Purkinje cell (primary cell): ENCODE data around the gene MYL5. TPM values are rescaled to one million over a fixed set of nuclear protein-coding genes. Genes with fewer than 3 reads are reported as not detected.

Source experiments
- polyA plus RNA-seq: library from polyadenylated mRNA; unstranded; fragments of >200 nt; fragmentation: Nextera tagmentation; gene quantifications from 2 replicates; pipeline ENCODE4 v1.2.1, GENCODE V29; 2014

MYL5 gene, protein sequence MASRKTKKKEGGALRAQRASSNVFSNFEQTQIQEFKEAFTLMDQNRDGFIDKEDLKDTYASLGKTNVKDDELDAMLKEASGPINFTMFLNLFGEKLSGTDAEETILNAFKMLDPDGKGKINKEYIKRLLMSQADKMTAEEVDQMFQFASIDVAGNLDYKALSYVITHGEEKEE
- 3.8 and 15.0 TPM in 2 replicates for polyA plus RNA-seq

DNA sequence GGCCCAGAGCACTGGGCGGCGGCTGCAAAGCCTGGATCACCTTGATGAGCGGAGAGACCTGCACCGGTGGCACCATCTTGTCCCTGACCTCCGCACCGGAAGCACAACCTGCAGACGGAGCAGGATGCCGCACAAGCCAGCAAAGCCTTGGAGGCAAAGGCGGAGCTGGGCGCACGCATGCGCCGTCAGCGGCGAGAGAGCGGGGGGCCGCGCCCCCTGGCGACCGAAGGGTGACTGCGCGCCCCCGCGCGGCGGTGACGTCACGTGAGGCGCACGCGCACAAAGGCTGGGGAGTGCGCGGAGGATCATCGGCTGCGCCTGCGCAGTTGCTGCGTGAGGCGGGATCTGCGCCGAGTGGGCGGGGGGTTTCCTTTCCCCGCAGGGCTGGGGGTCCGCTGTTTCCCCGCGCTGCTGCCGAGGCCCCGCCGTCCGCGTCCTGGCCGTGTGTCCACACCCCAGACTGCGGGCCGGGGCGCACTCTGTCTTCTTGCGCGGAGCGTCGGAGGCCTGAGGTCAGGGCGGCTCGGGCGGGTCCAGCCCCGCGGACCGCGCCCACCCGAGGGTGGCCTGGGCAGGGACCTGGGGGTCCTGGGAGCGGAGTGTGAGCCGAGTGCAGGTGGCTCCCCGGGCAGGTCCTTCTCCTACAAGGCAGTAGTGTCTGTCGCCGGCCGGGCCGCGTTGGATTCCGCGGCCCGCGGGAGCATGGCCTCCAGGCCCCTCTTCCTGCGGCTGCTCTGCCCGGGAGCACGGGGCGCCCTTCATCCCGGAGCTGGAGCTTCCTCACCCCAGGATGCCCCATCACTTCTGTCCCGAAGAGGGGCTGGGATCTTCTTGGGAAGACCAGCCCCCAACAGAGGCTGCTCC, at the start of gene MYL5, which contains the start of gene ATP5ME:
Gene MYL5, plus strand, starts transcription at position 371 of the 864 bp plus-strand sequence. CDS start 3,485 bp downstream, outside the sequence.
Gene ATP5ME, minus strand, starts transcription at position 105 of the 864 bp plus-strand sequence. Its CDS starts 29 bp downstream, at position 76.

DNA sequence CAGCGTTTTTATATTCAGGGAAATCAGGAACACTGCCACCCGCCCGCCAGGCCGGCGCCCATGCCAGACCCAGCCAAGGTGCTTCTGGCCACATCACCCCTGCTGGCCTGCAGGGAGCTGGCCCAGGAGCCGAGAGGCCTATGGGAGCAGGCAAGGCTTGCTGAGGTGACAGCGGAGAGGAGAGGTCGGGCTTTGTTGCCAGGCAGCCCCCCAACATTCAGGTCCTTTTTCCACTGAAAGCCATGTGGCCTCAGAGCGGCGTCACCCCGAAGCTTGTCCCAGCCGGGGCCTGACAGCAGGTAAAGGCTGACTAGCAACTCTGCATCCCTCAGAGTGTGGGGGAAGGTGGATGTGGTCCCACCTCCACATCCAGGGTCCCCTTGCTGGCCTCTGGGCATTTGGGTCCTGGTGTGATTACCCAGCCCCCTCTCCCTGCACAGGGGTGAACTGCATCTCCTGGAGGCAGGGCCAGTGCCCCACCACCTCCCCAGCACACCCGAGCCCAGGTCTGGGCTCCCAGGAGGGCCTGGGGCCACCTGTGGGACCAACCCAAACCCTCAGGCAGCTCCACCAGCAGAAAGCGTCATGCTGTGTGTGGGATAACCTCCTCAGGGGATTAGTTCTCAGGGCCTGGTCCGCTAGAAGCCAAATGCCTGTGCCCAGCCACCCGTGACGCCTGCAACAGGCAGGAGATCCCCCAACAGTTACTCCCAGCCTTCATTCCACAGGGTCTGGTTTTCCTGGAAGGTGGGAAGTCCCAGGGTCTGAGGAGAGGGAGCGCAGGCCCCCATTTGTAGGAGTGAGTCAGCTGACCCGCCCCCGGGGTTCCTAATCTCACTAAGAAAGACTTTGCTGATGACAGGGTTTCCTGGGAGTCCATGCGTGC, 49.4 kb upstream of the MYL5 start, which contains the start of gene PDE6B:
Gene PDE6B, plus strand, starts transcription at position 869 of the 886 bp plus-strand sequence. CDS start 54 bp downstream, outside the sequence.

DNA sequence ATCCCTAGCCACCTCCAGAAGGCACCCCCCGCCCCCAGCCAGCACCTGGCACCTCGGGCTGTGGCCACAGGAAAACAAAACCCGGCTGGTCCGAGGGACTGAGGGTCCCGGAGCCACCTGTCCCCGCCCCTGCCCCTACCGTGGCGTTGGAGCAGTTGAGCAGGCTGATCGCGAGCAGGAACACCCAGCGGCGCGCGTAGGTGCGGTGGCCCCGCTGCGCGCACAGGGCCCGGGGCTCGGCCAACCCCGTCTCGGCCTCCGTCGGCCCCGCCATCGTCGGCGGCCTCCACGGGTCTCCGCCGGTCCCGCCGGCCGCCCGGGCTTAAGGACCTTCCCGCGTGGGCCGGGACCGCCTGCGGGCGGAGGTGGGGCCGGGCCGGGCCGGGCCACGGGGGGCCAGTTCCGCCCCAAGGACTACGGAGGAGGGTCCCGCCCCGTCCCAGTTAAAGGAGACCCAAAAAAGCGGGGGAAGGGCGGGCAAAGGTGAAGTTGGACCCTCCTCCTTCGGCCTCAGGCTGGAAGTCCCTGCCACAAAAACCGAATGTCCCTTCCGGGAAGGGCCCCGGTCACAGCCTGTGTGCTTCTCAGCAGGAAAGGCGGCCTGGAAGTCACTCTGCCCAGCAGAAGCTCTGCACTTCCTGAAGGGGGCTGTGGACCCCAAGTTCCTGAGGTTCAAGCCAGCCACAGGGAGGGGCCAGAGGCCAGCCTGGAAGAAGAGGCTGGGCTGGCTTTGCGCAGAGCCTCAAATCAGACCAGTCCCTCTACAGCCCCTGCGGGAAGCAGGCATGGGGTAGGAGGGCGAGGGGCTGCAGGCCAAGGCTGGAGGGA, 14.7 kb downstream of the MYL5 start, which contains the start of gene SLC49A3:
Gene SLC49A3, minus strand, starts transcription at position 298 of the 828 bp plus-strand sequence. Its CDS starts 24 bp downstream, at position 274.

DNA sequence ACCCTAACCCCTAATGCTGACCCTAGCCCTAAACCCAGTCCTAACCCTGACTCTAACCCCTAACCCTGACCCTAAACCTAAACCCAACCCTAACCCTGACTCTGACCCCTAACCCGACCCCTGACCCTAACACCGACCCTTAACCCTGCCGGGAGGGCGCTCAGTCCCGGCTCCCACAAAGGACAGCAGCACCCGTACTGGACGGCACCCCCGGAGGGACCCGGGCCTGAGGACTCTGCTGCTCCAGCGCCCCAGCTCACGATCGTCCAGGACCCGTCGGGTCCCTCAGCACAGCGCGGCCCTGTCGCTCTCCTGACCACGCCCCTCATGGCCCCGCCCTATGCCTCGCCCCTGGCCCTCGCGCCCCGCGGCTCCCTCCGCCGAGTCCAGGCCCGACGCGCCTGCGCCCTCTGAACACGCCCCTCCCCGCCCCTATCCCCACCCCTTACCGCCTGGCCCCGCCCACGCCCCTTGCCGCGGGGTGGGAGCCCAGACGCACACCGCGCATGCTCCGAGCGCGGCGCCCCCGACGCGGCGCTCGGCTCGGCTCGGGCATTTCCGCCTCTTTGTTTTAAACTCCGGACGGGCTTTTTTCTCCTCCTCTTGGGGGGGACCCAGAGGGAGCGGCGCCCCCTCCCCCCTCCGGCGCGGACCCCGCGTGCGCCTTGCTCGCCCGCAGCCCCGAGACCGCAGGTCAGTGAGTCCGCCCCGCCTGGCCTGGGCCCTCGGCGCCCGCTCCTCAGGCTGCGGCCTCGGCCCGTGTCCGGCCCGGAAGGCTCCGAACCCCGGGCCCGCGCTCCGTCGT, 31.1 kb downstream of the MYL5 start, which contains the start of gene PCGF3:
Gene PCGF3, plus strand, starts transcription at position 555 of the 805 bp plus-strand sequence. CDS start 27,849 bp downstream, outside the sequence.

Other genes with a start within 250 kb of the MYL5 start
- 54.1 and 54.5 TPM in 2 replicates for gene ZNF721, start 175.4 kb upstream of the MYL5 start, polyA plus RNA-seq
- 31.9 and 34.2 TPM in 2 replicates for gene PIGG, start 175.3 kb upstream of the MYL5 start, polyA plus RNA-seq
- gene TMEM271, start 98.2 kb upstream of the MYL5 start, polyA plus RNA-seq, result 2.7 TPM in 1 of 2 replicates, not detected in the other
- 0.53 and 1.2 TPM in 2 replicates for gene PDE6B, start 49.0 kb upstream of the MYL5 start, polyA plus RNA-seq
- gene ATP5ME, start 266 bp upstream of the MYL5 start, polyA plus RNA-seq, result 1,728 and 2,284 TPM in 2 replicates
- gene SLC49A3, start 14.6 kb downstream of the MYL5 start, polyA plus RNA-seq, result not detected in 2 replicates
- 7.7 and 9.9 TPM in 2 replicates for gene PCGF3, start 31.3 kb downstream of the MYL5 start, polyA plus RNA-seq
- 6.8 and 7.8 TPM in 2 replicates for gene CPLX1, start 151.6 kb downstream of the MYL5 start, polyA plus RNA-seq